ENCODE data around the gene ZBTB42. TPM values are rescaled to one million over a fixed set of nuclear protein-coding genes. Genes with fewer than 3 reads are reported as not detected.

ZBTB42 gene
- total RNA-seq, 1 donor from 2014 or later = 2.4 TPM

DNA sequence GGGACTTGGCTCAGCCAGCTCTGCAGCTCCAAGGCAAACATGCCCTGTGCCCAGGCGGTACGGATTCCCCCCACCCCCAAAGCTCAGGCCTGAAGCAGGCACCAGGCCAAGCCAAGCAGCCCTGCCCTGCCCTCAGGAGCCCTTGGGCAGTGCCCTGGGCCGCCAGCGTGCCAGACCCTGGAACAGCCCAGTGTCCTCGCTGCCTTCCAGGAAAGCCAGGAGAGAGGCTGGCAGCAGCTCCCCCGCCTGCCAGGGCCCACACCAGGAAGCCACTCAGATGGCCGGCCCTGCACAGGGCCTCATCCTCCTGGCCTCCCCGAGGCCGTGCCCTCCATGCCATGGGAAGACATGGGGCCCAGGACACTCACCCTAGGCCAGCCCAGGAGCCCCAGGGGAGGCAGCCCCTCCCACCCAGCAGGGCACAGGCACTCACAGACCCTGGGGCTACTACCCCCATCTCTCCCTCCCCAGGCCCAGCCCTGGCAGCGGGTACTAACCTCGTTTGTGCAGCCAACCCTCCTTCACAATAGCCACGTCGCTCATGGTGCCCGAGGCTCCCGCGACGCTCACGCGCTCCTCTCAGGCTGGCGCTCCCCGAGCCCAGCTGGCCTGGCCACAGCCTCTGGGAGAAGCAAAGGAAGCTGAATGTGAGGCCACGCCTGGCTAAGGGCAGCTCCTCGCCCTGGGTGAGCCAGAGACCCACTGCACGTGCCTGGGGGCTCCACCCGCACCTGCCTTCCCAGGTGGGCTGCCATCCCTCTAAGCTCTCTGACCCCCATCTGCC is 8.6 kb upstream of the ZBTB42 start:
- no peak overlapping the region for H3K4me3 Mint-ChIP-seq (ENCODE audit: unreplicated experiment)
- peaks cover 17% of the 10 kb centered on the region for H3K27me3 Mint-ChIP-seq (ENCODE audit: unreplicated experiment)
- DNase-seq (ENCODE audit: low spot score) = no peak
- no peak for TF ChIP-seq CTCF (IDR thresholded peaks at IDR 0.05; ENCODE audit: unreplicated experiment)
- peaks cover 19% of the 10 kb centered on the region for H3K4me1 Mint-ChIP-seq (ENCODE audit: unreplicated experiment)
- no peak overlapping the region for H3K27ac Mint-ChIP-seq (ENCODE audit: unreplicated experiment)
- H3K9me3 Mint-ChIP-seq (ENCODE audit: unreplicated experiment) = no peaks in the 10 kb centered on the region
- H3K36me3 Mint-ChIP-seq (ENCODE audit: low read depth, unreplicated experiment) = peaks cover 9% of the 10 kb centered on the region

DNA sequence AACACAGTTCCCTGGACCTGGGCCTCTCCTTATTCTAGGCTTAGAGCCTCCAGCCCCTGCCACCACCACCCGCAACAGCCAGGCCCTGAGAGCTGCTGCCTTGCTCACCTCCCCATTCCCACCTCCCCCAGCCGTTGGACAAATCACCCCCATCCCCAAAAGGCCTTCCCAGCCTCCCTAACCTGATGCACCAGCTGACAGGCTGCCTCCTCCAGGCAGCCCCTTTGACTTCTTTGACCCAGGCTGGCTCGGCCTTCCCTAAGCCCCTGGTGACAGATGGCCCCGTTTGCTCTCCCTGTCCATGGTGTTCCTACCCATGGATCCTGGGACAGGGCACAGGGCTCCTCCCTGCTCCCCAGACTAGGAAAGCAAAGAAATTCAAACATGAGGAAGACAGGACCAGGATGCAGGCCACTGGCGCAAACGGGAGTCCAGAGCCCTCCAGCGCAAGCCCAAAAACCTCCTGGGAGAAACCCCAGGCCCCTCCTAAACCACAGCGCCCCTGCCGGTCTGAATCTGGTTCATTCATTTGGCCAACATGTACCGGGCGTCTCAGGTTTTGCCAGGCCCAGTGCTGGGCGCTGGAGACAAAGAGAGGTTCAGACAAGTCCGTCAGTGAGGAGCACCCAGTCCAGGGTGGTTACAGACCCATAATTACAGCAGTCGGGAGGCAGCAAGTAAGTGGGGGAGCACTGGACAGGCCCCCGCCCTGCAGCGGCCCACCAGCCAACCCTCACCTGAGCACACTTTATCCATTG is 7.8 kb upstream of the ZBTB42 start:
- Mint-ChIP-seq H3K9me3 (ENCODE audit: unreplicated experiment) (no peaks in the 10 kb centered on the region), H3K4me3 (ENCODE audit: unreplicated experiment) (peak overlapping the region; percentile 93), H3K27ac (ENCODE audit: unreplicated experiment) (no peak overlapping the region), H3K4me1 (ENCODE audit: unreplicated experiment) (peaks cover 19% of the 10 kb centered on the region), H3K36me3 (ENCODE audit: low read depth, unreplicated experiment) (peaks cover 9% of the 10 kb centered on the region), H3K27me3 (ENCODE audit: unreplicated experiment) (peaks cover 17% of the 10 kb centered on the region)
- TF ChIP-seq CTCF (IDR thresholded peaks at IDR 0.05; ENCODE audit: unreplicated experiment) = no peak
- no peak for DNase-seq (ENCODE audit: low spot score)

DNA sequence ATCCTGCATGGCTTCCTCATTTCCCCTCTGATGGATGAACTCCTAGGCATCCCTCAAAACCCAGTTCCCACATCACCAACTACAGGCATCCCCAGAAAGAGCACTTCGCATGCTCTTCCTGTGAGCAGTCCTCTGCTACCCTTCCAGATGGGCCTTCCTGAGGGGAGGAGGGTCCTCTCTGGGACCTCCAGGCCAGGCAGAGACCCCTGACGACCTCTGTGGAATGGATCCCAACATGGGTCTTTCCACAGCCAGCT is 7.3 kb upstream of the ZBTB42 start:
- Mint-ChIP-seq H3K27ac (ENCODE audit: unreplicated experiment) (no peak overlapping the region), H3K27me3 (ENCODE audit: unreplicated experiment) (peaks cover 18% of the 10 kb centered on the region), H3K36me3 (ENCODE audit: low read depth, unreplicated experiment) (peaks cover 9% of the 10 kb centered on the region), H3K9me3 (ENCODE audit: unreplicated experiment) (no peaks in the 10 kb centered on the region), H3K4me3 (ENCODE audit: unreplicated experiment) (peak overlapping the region; percentile 93), H3K4me1 (ENCODE audit: unreplicated experiment) (peaks cover 19% of the 10 kb centered on the region)
- TF ChIP-seq CTCF (IDR thresholded peaks at IDR 0.05; ENCODE audit: unreplicated experiment) = no peak
- no peak for DNase-seq (ENCODE audit: low spot score)

DNA sequence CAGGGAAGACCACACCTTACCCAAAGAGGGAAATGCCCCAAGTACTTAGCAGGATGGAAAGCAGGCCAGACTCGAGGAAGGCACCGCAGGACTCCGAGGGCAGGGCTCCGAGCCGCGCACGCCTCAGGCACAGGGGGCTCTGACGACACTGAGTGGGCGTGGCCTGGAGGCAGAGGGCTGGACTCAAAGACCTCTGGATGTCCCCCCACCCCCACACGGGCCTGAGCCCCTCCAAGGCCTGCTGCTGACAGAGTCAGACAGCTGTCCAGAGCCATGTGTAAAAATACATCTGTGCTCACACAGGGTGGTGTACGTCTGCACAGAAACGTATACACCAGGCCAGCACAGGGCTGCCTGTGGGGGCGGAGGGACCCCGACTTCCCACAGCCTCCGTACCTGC is 6.8 kb upstream of the ZBTB42 start:
- Mint-ChIP-seq H3K4me3 (ENCODE audit: unreplicated experiment) (peak overlapping the region; percentile 93), H3K27me3 (ENCODE audit: unreplicated experiment) (peaks cover 23% of the 10 kb centered on the region), H3K36me3 (ENCODE audit: low read depth, unreplicated experiment) (peaks cover 9% of the 10 kb centered on the region), H3K4me1 (ENCODE audit: unreplicated experiment) (peaks cover 21% of the 10 kb centered on the region), H3K27ac (ENCODE audit: unreplicated experiment) (no peak overlapping the region), H3K9me3 (ENCODE audit: unreplicated experiment) (no peaks in the 10 kb centered on the region)
- TF ChIP-seq CTCF (IDR thresholded peaks at IDR 0.05; ENCODE audit: unreplicated experiment) = no peak
- no peak for DNase-seq (ENCODE audit: low spot score)

DNA sequence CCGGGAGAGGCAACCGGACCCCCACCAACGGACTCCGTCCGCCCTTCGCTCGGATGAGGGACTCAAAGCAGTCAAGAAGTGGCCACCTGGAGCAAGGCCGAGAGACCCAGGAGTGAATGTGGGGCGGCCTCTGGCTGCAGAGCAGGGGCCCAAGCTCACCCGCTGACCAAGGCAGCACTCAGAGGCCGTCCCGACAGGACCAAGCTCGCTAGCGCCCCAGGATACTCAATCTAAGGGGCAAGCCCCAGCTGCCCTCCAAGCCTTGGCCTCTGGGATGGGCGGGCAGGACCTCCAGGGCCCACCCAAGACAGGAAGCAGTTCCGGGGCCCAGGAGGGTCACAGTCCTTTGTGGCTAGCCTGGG is 6.3 kb upstream of the ZBTB42 start:
- Mint-ChIP-seq H3K9me3 (ENCODE audit: unreplicated experiment) (no peaks in the 10 kb centered on the region), H3K4me3 (ENCODE audit: unreplicated experiment) (peak overlapping the region; percentile 93), H3K36me3 (ENCODE audit: low read depth, unreplicated experiment) (peaks cover 9% of the 10 kb centered on the region), H3K4me1 (ENCODE audit: unreplicated experiment) (peaks cover 26% of the 10 kb centered on the region), H3K27ac (ENCODE audit: unreplicated experiment) (peak overlapping the region; percentile 86), H3K27me3 (ENCODE audit: unreplicated experiment) (peaks cover 28% of the 10 kb centered on the region)
- TF ChIP-seq CTCF (IDR thresholded peaks at IDR 0.05; ENCODE audit: unreplicated experiment) = no peak
- DNase-seq (ENCODE audit: low spot score) = no peak
